ENCODE results near the gene GFER.
"Not testable (repeated sequence)": the region's sequence is repeated elsewhere in the genome, so short reads cannot be mapped to it uniquely, and the experiment has no call there.

The GFER gene

GRCh38 chr16:1983544-1984346 is at the start of gene GFER:
TSS of gene GFER (plus strand) at chr16:1984193. CDS start at chr16:1984219, 26 bp downstream.
- peak; percentile 77 for DNase-seq

GRCh38 chr16:1936945-1937479 is 47.0 kb upstream of the GFER start:
- no peak for DNase-seq

- DNase-seq: no peak
These were observed 45.7 kb upstream of the GFER start for GRCh38 chr16:1938316-1938715.

GRCh38 chr16:1938910-1939309 is 45.1 kb upstream of the GFER start:
- no peak for DNase-seq

GRCh38 chr16:1939833-1940232 is 44.2 kb upstream of the GFER start:
- not testable (repeated sequence) for DNase-seq

GRCh38 chr16:1940273-1941161 is 43.5 kb upstream of the GFER start:
- no peak for DNase-seq

GRCh38 chr16:1941162-1942046 is 42.6 kb upstream of the GFER start:
- DNase-seq: no peak

GRCh38 chr16:1942047-1942809 is 41.8 kb upstream of the GFER start:
- no peak for DNase-seq

- peak; percentile 68 for DNase-seq
These were observed 40.9 kb upstream of the GFER start, which contains the start of gene MSRB1 for GRCh38 chr16:1942810-1943726. TSS of gene MSRB1 (minus strand) at chr16:1943199. CDS start at chr16:1943156, 43 bp downstream.

GRCh38 chr16:1944612-1945199 is 39.3 kb upstream of the GFER start:
- no peak for DNase-seq

- DNase-seq: no peak
These were observed 38.2 kb upstream of the GFER start for GRCh38 chr16:1945559-1946391.

GRCh38 chr16:1946495-1947368 is 37.3 kb upstream of the GFER start:
- DNase-seq: no peak

GRCh38 chr16:1947369-1947670 is 36.7 kb upstream of the GFER start:
- DNase-seq: no peak

GRCh38 chr16:1949507-1949906 is 34.5 kb upstream of the GFER start:
- no peak for DNase-seq

- no peak for DNase-seq
These were observed 33.9 kb upstream of the GFER start for GRCh38 chr16:1950047-1950446.

- no peak for DNase-seq
These were observed 33.4 kb upstream of the GFER start for GRCh38 chr16:1950559-1950958.

- no peak for DNase-seq
These were observed 30.3 kb upstream of the GFER start for GRCh38 chr16:1953734-1954133.

GRCh38 chr16:1957434-1958142 is 26.4 kb upstream of the GFER start:
- DNase-seq: not testable (repeated sequence)
